NCI-H748 treated with DMSO at 0.1 percent for 48 hours (cell line): ENCODE data around the gene ATP5F1D.

Experiments used
- DNase-seq: peaks from one replicate; lab custom pipeline; 2025; lab: John Stamatoyannopoulos, UW

ATP5F1D gene

DNA sequence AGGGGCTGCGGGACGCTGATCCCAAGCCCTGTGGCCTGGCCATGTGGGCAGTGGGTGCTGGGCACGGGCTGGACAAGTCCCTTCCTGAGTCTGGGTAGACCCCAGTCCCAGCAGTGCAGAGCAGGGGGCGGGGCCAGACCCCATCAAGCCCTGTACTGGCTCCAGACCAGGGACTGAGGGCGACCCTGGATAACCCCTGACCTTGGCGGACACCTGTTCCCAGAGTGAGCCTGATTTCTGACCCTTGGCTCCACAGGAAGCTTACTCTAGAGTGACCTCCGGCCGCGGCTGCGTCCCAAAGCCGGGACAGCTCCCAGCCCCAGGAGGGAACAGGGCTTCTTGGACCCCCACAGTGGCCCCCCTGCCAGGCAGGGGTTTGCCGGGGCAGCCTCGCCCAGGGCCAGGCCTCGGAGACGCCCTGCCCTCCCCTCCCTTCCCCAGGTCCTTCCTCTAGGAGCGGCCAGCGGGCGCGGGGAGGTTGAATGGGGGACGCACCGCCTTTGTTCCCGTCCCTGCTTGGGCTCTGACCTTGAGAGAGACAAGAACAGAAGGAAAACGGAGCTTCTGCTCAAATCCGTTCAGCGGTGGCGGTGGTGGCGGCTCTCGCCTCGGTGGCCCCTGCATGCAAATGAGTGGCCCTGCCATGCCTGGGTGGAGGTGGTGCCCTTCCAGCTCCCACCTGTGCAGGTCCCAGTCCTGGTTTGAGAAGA is 41.8 kb downstream of the ATP5F1D start:
- DNase-seq = no peak

- no peak for DNase-seq
These were observed 42.4 kb downstream of the ATP5F1D start for GRCh38 chr19:1283917-1284292.

DNA sequence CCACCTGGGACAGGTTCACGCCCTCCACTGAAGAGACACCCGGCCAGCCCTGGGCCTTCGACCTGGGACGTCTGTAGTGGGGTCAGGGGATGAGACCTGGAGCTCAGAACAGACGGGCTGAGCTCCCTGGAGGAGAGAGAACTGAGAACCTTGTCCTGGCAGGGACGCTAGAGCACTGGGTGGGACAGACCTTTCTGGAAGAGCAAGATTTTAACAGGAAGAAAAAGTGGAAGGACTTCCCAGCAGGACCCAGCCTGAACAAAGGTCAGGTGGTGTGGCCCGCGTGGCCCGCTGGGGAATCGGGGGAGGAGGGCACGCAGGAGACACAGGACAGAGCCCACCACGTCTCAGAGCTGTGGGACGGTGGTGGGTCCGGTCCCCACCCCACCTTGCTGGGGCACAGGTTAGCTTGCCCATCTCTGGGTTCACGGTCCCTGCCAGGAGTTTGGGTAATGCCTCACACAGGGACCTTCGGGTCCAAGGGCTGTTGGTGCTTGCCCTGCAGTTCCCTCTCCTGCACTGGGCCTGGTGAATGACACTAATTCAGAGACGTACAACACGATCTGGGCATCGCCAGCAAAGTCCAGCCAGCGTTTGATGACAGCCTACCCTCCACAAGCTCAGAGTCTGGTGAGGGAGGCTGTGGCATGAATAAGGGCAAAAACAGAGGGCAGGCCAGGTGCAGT is 42.9 kb downstream of the ATP5F1D start:
- no peak for DNase-seq

GRCh38 chr19:1284979-1285736 is 43.6 kb downstream of the ATP5F1D start:
- DNase-seq = no peak

DNA sequence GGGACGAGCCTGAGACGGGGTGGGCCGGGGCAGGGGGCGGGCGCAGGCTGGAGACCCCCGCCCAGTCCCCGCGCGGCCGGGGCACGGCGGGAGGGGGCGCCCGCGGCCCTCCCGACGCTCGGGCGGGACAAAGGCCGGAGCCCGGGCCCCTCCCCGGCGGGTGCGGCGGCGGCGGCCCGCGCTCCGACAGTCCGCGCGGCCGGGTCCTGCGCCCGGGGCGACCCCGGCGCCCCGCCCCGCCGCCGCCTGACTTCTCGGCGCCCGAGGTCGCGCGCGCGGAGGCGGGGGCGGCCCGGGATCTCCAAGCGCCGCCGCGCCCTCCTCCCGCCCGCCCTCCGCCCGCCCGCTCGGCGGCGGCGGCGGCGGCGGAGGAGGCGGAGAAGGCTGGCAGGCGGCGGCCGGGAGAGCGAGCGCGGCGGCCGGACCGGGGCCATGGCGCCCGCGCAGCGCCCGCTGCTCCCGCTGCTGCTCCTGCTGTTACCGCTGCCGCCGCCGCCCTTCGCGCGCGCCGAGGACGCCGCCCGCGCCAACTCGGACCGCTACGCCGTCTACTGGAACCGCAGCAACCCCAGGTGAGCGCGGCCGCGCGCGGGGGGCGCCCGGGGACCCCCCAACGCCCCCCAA is 44.3 kb downstream of the ATP5F1D start, which contains the start of gene EFNA2:
Gene EFNA2, plus strand, starts transcription at position 137 of the 624 bp plus-strand sequence. Its CDS starts 296 bp downstream, at position 433.
- no peak for DNase-seq

DNA sequence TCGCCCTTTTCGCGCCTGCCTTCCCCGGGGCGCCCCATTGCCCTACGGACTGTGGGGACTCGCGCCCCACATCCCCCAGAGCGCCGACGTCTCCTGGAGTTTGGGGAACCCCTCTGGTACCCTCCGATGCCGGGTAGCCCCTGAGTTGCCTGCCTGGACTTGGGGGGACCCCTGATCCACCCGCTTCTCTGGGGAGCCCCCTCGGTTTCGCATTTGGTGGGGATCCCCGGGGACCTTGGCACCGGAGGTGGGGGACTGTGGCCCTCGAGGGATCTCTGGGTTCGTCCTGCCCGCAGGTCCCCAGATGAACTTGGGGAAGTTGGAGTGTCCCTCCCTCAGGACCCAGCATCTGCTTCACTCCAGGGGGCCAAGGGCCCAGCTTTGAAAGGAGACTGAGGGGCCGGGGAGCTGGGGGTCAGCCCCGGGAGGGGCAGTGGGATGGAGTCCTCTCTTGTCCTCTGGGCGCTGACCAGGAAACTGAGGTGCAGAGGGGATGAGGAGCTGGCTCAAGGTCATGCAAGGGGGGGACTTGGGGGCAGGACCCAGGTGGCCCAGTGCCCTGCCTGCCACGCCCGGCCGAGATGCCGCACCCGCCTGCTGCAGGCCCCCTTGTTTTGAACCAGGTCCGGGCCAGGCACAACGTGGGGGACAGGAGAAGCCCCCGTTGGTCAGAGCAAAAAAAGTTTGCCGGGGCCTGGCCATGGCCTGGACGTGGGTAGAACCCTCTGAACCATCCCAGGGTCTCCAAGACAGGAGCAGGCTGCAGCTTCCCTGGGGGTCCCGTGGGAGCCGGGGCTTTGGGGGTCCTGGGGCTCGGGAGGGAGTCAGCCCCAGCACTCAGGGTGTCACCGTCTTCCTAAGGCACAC is 45.2 kb downstream of the ATP5F1D start:
- DNase-seq = no peak

DNA sequence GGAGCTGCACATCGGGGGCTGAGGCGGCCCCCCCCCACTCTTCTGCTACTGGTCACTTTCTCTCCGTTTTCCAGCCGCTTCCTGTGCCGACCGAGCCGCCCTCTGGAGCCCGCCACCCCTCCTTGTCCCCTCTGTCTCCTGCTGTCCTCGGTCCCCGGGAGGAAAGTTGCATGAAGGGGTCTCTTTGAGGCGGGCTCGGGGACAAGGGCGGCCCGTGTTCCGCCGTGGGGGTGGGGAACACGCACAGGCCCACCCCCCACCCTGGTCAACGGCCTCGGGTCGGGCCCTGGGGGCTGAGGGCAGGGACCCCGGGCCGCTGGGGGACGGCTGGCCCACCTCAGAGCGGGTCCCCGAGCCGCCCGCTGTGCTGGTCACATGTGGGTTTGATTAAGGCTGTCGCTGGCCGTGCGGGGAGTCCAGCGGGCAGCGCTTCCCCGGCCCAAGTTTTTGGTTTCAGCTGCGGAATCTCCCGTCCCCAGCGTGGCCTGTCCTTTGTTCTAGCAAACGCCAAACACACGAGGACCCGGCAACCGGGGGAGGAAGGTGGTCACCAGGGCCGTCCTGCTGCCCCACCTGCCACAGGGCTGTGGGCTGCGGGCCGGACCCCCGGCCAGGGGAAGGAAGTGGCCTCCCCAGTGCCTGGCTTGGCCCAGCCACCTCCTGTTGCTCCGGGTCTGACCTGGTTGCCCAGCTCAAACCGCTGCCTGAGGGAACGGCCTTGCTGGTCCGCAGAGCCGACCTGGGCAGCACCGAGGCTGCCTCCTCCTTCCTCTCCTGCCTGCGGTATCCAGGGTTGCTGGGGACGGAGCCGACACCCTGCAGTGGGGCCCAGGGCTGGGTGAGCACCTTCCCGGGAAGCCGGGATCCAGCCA is 46.0 kb downstream of the ATP5F1D start:
- no peak for DNase-seq

DNA sequence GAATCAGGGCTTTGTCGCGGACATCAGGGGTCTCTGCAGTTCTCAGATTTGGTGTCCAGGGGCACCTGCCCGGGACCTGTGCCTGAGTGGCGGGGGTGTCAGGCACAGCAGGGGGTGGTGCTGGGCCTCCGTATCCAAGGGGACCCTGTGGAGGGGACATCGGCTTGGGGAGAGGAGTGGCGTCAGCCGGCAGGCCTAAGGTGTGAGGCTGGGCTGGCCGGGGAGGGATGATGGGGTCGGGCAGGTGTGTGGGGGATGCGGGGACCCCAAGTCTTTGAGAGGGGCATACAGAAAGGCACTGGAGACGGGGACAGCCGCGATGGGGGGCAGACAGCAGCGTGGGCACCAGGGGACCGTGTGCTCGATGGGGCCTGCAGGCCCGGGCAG is 46.7 kb downstream of the ATP5F1D start:
- no peak for DNase-seq

DNA sequence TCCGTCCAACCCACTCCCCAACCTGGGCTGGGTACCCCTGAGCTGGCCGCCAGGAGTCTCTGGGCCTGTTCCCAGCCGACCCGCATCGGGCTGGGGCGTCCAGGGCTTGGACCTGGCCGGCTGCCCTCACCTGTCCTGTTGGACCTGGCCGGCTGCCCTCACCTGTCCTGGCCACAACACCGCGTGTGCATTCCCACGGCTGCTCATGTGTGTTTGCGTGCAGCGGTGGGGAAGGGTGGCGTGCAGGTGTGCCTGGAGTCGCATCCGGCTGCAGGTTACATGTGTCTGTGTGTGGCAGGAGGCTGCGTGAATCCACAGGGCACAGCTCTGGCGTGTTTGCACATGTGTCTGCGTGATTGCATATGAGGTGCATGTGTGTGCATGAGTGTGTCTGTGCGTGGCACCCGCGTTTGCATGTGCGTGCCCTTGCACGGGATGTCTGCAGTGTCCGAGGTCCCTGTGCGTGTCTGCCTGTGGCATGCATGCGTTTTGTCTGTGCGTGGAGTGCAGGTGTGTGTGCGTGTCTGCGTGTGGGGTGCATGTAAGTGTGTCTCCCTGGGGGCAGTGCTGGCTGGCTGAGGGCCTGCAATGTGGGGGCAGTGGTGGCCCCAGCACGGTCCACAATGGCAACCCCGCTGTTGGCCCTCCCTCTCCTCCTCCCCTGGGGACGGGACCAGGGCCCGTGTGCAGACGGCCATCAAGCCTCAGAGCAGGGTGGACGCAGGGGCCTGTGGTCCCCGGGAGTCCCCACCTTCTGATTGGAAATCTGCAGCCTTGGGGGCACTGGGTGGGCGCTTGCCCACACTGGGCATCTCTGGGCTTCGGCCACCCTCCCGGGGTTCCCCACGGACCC is 47.5 kb downstream of the ATP5F1D start:
- no peak for DNase-seq

- no peak for DNase-seq
These were observed 48.1 kb downstream of the ATP5F1D start for GRCh38 chr19:1289686-1290025.

DNA sequence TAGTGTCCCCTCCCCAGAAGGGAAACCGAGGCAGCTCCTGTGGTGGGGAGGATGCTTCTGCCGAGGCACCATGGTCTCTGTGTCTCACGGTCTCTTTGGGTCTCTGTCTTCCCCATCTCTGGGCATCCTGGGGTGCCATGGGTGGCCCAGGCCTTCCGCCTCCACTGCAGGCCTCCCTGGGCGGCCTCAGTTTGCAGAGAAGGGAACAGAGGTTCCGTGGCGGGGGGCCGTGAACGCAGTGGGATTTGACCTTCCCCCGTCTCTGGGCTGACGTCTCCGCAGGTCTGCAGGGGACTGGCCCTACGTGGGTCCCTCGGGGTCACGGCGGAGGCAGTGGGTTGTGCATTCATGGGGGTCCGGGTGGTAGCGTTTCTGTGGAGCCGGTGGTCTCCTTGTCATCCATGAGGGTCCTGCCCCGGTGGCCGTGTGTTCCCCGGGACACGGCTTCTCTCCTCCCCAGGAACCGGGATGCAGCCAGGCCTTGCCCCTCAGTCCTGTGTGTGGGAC is 48.7 kb downstream of the ATP5F1D start:
- DNase-seq = no peak

DNA sequence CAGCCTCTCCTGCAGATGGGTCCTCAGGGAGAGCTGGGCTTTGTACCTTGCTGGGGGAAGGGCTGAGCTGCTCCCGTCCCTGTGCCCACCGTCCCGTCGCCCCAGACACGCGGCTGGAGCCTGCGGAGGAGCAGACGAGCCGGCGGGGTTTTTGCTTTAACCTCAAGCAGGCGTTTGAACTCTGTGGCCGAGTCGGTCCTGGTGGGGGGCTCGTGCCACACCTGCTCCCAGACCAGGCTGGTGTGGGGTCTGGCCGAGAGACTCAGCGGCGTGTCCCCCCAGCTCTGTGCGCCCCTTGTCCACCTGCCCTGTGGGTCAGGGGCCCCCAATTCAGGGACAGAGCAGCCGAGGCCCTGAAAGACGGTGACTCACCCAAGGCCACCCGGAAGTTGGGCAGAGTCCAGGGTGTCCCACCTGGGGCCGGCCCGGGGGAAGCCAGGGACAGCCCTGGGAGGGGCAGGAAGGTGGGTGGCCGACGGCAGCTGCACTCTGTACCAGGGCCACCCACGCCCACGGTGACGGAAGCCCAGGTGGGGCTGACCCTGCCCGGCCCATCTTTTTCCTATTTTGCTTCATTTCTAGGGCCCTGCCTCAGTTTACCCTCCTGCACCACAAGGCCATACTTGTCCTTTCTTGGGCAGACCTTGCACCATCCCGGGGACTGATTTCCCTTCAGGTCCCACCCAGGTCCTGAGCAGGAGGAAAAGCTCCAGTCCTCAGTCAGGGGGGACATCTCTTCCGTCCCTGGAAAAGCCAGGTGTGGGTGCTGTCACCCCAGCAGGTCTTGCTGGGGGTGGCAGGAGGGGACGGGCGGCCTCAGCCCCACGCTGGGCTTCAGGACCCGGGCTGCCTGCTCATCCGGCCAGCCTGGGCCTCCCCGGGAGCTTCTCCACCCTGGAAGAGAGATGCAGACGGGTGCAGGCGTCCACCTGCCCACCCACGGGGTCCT is 49.4 kb downstream of the ATP5F1D start:
- no peak for DNase-seq

GRCh38 chr19:1291761-1292418 is 50.3 kb downstream of the ATP5F1D start:
- no peak for DNase-seq

- no peak for DNase-seq
These were observed 51.0 kb downstream of the ATP5F1D start for GRCh38 chr19:1292419-1293151.

DNA sequence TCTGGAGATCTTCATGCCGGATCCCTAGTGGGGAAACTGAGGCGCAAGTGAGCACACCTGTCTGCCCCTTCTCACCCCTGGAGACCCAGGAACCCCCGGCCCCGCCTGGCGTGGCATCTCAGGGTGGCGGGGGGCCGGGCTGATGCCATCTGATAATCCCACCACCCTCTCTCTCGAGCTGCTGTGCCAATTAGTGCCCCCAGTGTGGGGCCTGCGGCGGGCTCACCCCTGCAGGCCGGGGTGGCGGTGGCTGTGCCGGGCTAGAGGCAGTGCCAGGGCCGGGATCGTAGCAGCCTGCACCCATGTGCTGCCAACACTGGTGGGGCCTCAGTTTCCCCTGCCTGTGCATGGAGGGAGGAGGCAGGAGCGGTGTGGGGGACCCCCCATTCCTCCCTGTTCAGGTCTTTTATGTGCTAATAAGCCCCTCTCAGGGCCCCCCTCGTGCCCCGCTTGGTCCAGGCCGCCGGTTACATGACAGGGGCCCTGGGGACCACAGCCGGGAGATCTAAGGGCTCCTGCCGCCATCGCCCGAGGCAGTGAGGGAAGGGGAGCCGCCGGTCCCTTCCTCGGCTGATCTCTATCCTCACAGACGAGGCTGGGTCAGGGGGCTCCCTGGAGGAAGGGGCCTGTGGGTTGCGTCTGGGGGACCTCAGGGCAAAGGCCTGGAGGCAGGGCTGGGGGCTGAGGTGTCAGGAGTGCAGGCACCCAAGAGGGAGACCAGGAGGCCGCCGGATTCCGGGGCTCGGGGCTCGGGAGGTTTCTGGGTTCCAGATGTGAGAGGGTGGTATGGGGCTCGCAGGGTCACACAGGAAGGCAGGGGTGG is 52.4 kb downstream of the ATP5F1D start:
- no peak for DNase-seq
